ENCODE results near the gene NKAIN4.
A peak's percentile ranks its signal among the peaks of the same experiment; 100 is the strongest.

The NKAIN4 gene

GRCh38 chr20:63290677-63291472 is 36.6 kb upstream of the NKAIN4 start:
- CTCF ChIA-PET = interaction anchor here (1.8 kb wide), 2 partner anchors 10 to 91 kb away, joined by 7 to 9 read pairs; no protein-coding TSS in a partner anchor
- peak; percentile 85 for DNase-seq (ENCODE audit: extremely low spot score)
- POLR2A ChIA-PET = interaction anchor here (2.1 kb wide), 1 partner anchor 18 kb away, joined by 6 read pairs; the partner anchor contains the start of gene ARFGAP1
- TF ChIP-seq FOXM1 (IDR thresholded peaks at IDR 0.05; ENCODE audit: borderline replicate concordance) (no peak), CTBP1 (IDR thresholded peaks at IDR 0.05; ENCODE audit: borderline replicate concordance) (no peak), BHLHE40 (IDR thresholded peaks at IDR 0.05; ENCODE audit: borderline replicate concordance) (no peak), SUZ12 (IDR thresholded peaks at IDR 0.05) (no peak), SP1 (IDR thresholded peaks at IDR 0.05) (no peak), PKNOX1 (IDR thresholded peaks at IDR 0.05) (no peak), FOXA1 (IDR thresholded peaks at IDR 0.05) (no peak), ZNF384 (IDR thresholded peaks at IDR 0.05) (no peak), ELF4 (IDR thresholded peaks at IDR 0.05) (no peak), FOXK2 (IDR thresholded peaks at IDR 0.05) (no peak), NFRKB (IDR thresholded peaks at IDR 0.05) (no peak), ARNT (IDR thresholded peaks at IDR 0.05) (no peak), L3MBTL2 (conservative IDR thresholded peaks at IDR 0.05) (no peak), LEF1 (IDR thresholded peaks at IDR 0.05; ENCODE audit: borderline replicate concordance) (no peak), TARDBP (IDR thresholded peaks at IDR 0.05) (no peak), HDGF (IDR thresholded peaks at IDR 0.05; ENCODE audit: borderline replicate concordance) (no peak)

GRCh38 chr20:63290136-63290676 is 35.9 kb upstream of the NKAIN4 start:
- ChIA-PET CTCF (interaction anchor here (1.8 kb wide), 1 partner anchor 9 kb away, joined by 9 read pairs; no protein-coding TSS in a partner anchor), POLR2A (no interaction called here)
- TF ChIP-seq HDGF (IDR thresholded peaks at IDR 0.05; ENCODE audit: borderline replicate concordance) = no peak
- no peak for TF ChIP-seq FOXM1 (IDR thresholded peaks at IDR 0.05; ENCODE audit: borderline replicate concordance)
- TF ChIP-seq FOXA1 (IDR thresholded peaks at IDR 0.05) = no peak
- TF ChIP-seq SUZ12 (IDR thresholded peaks at IDR 0.05) = no peak
- TF ChIP-seq ELF4 (IDR thresholded peaks at IDR 0.05) = no peak
- TF ChIP-seq CTBP1 (IDR thresholded peaks at IDR 0.05; ENCODE audit: borderline replicate concordance) = no peak
- DNase-seq (ENCODE audit: extremely low spot score) = no peak

GRCh38 chr20:63289311-63290135 is 35.3 kb upstream of the NKAIN4 start:
- ChIA-PET POLR2A (no interaction called here), CTCF (no interaction called here)
- TF ChIP-seq HDGF (IDR thresholded peaks at IDR 0.05; ENCODE audit: borderline replicate concordance) (no peak), LEF1 (IDR thresholded peaks at IDR 0.05; ENCODE audit: borderline replicate concordance) (no peak), NFRKB (IDR thresholded peaks at IDR 0.05) (no peak), ELF4 (IDR thresholded peaks at IDR 0.05) (no peak), SP1 (IDR thresholded peaks at IDR 0.05) (no peak), BHLHE40 (IDR thresholded peaks at IDR 0.05; ENCODE audit: borderline replicate concordance) (no peak), CTBP1 (IDR thresholded peaks at IDR 0.05; ENCODE audit: borderline replicate concordance) (no peak), TARDBP (IDR thresholded peaks at IDR 0.05) (no peak), L3MBTL2 (conservative IDR thresholded peaks at IDR 0.05) (no peak), ARNT (IDR thresholded peaks at IDR 0.05) (no peak), FOXK2 (IDR thresholded peaks at IDR 0.05) (no peak), FOXM1 (IDR thresholded peaks at IDR 0.05; ENCODE audit: borderline replicate concordance) (no peak)

GRCh38 chr20:63288581-63289251 is 34.5 kb upstream of the NKAIN4 start:
- TF ChIP-seq PKNOX1 (IDR thresholded peaks at IDR 0.05) = no peak
- TF ChIP-seq TARDBP (IDR thresholded peaks at IDR 0.05) = no peak
- no peak for TF ChIP-seq SUZ12 (IDR thresholded peaks at IDR 0.05)
- no peak for TF ChIP-seq CTBP1 (IDR thresholded peaks at IDR 0.05; ENCODE audit: borderline replicate concordance)
- ChIA-PET CTCF (no interaction called here), POLR2A (no interaction called here)
- no peak for DNase-seq (ENCODE audit: extremely low spot score)

More at GRCh38 chr20:63289311-63290135, 35.3 kb upstream of the NKAIN4 start:
- no peak for DNase-seq (ENCODE audit: extremely low spot score)

- TF ChIP-seq FOXK2 (IDR thresholded peaks at IDR 0.05) = no peak
- no peak for TF ChIP-seq ELF4 (IDR thresholded peaks at IDR 0.05)
- TF ChIP-seq FOXA1 (IDR thresholded peaks at IDR 0.05) = no peak
- no peak for TF ChIP-seq FOXM1 (IDR thresholded peaks at IDR 0.05; ENCODE audit: borderline replicate concordance)
- no peak for TF ChIP-seq ZNF384 (IDR thresholded peaks at IDR 0.05)
- TF ChIP-seq LEF1 (IDR thresholded peaks at IDR 0.05; ENCODE audit: borderline replicate concordance) = no peak
- TF ChIP-seq BHLHE40 (IDR thresholded peaks at IDR 0.05; ENCODE audit: borderline replicate concordance) = no peak
- TF ChIP-seq TARDBP (IDR thresholded peaks at IDR 0.05) = no peak
- TF ChIP-seq ARNT (IDR thresholded peaks at IDR 0.05) = no peak
- no peak for TF ChIP-seq NFRKB (IDR thresholded peaks at IDR 0.05)
- no peak for TF ChIP-seq CTBP1 (IDR thresholded peaks at IDR 0.05; ENCODE audit: borderline replicate concordance)
- no peak for TF ChIP-seq SUZ12 (IDR thresholded peaks at IDR 0.05)
- TF ChIP-seq PKNOX1 (IDR thresholded peaks at IDR 0.05) = no peak
- no peak for TF ChIP-seq HDGF (IDR thresholded peaks at IDR 0.05; ENCODE audit: borderline replicate concordance)
- CTCF ChIA-PET = interaction anchor here (1.0 kb wide), 2 partner anchors 65 to 94 kb away, joined by 3 to 4 read pairs; no protein-coding TSS in a partner anchor
- DNase-seq (ENCODE audit: extremely low spot score) = no peak
- POLR2A ChIA-PET = no interaction called here
Observed at GRCh38 chr20:63287697-63288580, 33.7 kb upstream of the NKAIN4 start.
